Renal pelvis (tissue), 4 donors: Measurements from ENCODE around the gene FAM13C. TPM values are rescaled to one million over a fixed set of nuclear protein-coding genes. Genes with fewer than 3 reads are reported as not detected.

Experiments
- DNase-seq: peaks from one replicate; pipeline ENCODE4 v3.0.0-alpha.2; 2013
- polyA plus RNA-seq, 3 donors: library from polyadenylated mRNA; unstranded; fragments of 120-200 nt; gene quantifications; one replicate each; pipeline ENCODE4 v1.2.1, GENCODE V29; 2013; ENCODE audit not compliant: insufficient read length in 3 of 3

The FAM13C gene
- polyA plus RNA-seq, 3 donors = 4.8 to 8.7 (median 5.8) TPM

GRCh38 chr10:59319854-59320253 is 42.5 kb downstream of the FAM13C start:
- no peak for DNase-seq

GRCh38 chr10:59317066-59317465 is 45.3 kb downstream of the FAM13C start:
- no peak for DNase-seq

- DNase-seq = no peak
Observed at GRCh38 chr10:59315465-59315864, 46.9 kb downstream of the FAM13C start.

GRCh38 chr10:59314268-59314667 is 48.1 kb downstream of the FAM13C start:
- no peak for DNase-seq

- DNase-seq = no peak
Observed at GRCh38 chr10:59312247-59312646, 50.1 kb downstream of the FAM13C start.

- DNase-seq = no peak
Observed at GRCh38 chr10:59311025-59311424, 51.3 kb downstream of the FAM13C start.

- no peak for DNase-seq
Observed at GRCh38 chr10:59310324-59310914, 51.9 kb downstream of the FAM13C start.

GRCh38 chr10:59304521-59305097 is 57.7 kb downstream of the FAM13C start:
- no peak for DNase-seq

GRCh38 chr10:59303018-59303417 is 59.3 kb downstream of the FAM13C start:
- no peak for DNase-seq

GRCh38 chr10:59302381-59302780 is 60.0 kb downstream of the FAM13C start:
- DNase-seq = no peak

GRCh38 chr10:59301067-59301754 is 61.1 kb downstream of the FAM13C start:
- no peak for DNase-seq

- DNase-seq = no peak
Observed at GRCh38 chr10:59300386-59300785, 62.0 kb downstream of the FAM13C start.

GRCh38 chr10:59299933-59300332 is 62.4 kb downstream of the FAM13C start:
- DNase-seq = no peak

GRCh38 chr10:59290448-59290847 is 71.9 kb downstream of the FAM13C start:
- DNase-seq = no peak

- no peak for DNase-seq
Observed at GRCh38 chr10:59289853-59290252, 72.5 kb downstream of the FAM13C start.

- no peak for DNase-seq
Observed at GRCh38 chr10:59287587-59288255, 74.6 kb downstream of the FAM13C start.

GRCh38 chr10:59285848-59286247 is 76.5 kb downstream of the FAM13C start:
- DNase-seq = no peak

GRCh38 chr10:59285073-59285472 is 77.3 kb downstream of the FAM13C start:
- no peak for DNase-seq

GRCh38 chr10:59284118-59284975 is 78.0 kb downstream of the FAM13C start:
- DNase-seq = no peak

GRCh38 chr10:59283456-59284091 is 78.8 kb downstream of the FAM13C start:
- DNase-seq = peak; percentile 44

GRCh38 chr10:59281861-59282260 is 80.5 kb downstream of the FAM13C start:
- DNase-seq = no peak
